ENCODE results near the gene EPHA1.
A peak's percentile ranks its signal among the peaks of the same experiment; 100 is the strongest.

The EPHA1 gene

GRCh38 chr7:143396625-143397556, 11.8 kb downstream of the EPHA1 start:
- no peak for TF ChIP-seq CTCF (conservative IDR thresholded peaks at IDR 0.05; ENCODE audit: low read depth)
- ChIA-PET POLR2A (ENCODE audit: low non-redundant PET) (no interaction called here), CTCF (no interaction called here)
- no peak for DNase-seq (ENCODE audit: low spot score)
- H3K27ac ChIP-seq = no peak overlapping the region

GRCh38 chr7:143396182-143396581, 12.5 kb downstream of the EPHA1 start:
- ChIA-PET CTCF (no interaction called here), POLR2A (ENCODE audit: low non-redundant PET) (no interaction called here)
- no peak for TF ChIP-seq CTCF (conservative IDR thresholded peaks at IDR 0.05; ENCODE audit: low read depth)
- no peak overlapping the region for H3K27ac ChIP-seq
- DNase-seq (ENCODE audit: low spot score) = no peak

- H3K27ac ChIP-seq = no peak overlapping the region
- CTCF ChIA-PET = no interaction called here
- POLR2A ChIA-PET (ENCODE audit: low non-redundant PET) = no interaction called here
- no peak for TF ChIP-seq CTCF (conservative IDR thresholded peaks at IDR 0.05; ENCODE audit: low read depth)
- DNase-seq (ENCODE audit: low spot score) = no peak
These were observed 13.2 kb downstream of the EPHA1 start for GRCh38 chr7:143395187-143396149.

- POLR2A ChIA-PET (ENCODE audit: low non-redundant PET) = no interaction called here
- no peak overlapping the region; the same call in 1 of the 2 replicates for H3K27ac ChIP-seq
- no peak for DNase-seq (ENCODE audit: low spot score)
- no peak for TF ChIP-seq CTCF (conservative IDR thresholded peaks at IDR 0.05; ENCODE audit: low read depth)
- CTCF ChIA-PET = no interaction called here
These were observed 13.9 kb downstream of the EPHA1 start for GRCh38 chr7:143394777-143395176.

- POLR2A ChIA-PET (ENCODE audit: low non-redundant PET) = no interaction called here
- H3K27ac ChIP-seq = no peak overlapping the region; the same call in 1 of the 2 replicates
- CTCF ChIA-PET = no interaction called here
- TF ChIP-seq CTCF (conservative IDR thresholded peaks at IDR 0.05; ENCODE audit: low read depth) = no peak
- no peak for DNase-seq (ENCODE audit: low spot score)
These were observed 14.6 kb downstream of the EPHA1 start for GRCh38 chr7:143394068-143394467.

- no peak for DNase-seq (ENCODE audit: low spot score)
- POLR2A ChIA-PET (ENCODE audit: low non-redundant PET) = no interaction called here
- TF ChIP-seq CTCF (conservative IDR thresholded peaks at IDR 0.05; ENCODE audit: low read depth) = no peak
These were observed 15.2 kb downstream of the EPHA1 start for GRCh38 chr7:143393267-143394041.

More at GRCh38 chr7:143393267-143394041, 15.2 kb downstream of the EPHA1 start:
- H3K27ac ChIP-seq = peak overlapping the region; percentile 78
- CTCF ChIA-PET = no interaction called here
